NCI-H748 treated with DMSO at 0.1 percent for 48 hours (cell line): ENCODE results near the gene SAMM50.
"Not testable (repeated sequence)": the region's sequence is repeated elsewhere in the genome, so short reads cannot be mapped to it uniquely, and the experiment has no call there.

ENCODE experiments used
- DNase-seq: peaks from one replicate; lab custom pipeline; 2025; lab: John Stamatoyannopoulos, UW

Gene SAMM50

GRCh38 chr22:44001521-44001920, 46.3 kb downstream of the SAMM50 start:
- DNase-seq, result no peak

GRCh38 chr22:44002324-44002723, 47.1 kb downstream of the SAMM50 start:
- DNase-seq, result no peak

- no peak for DNase-seq
These were observed 47.8 kb downstream of the SAMM50 start for GRCh38 chr22:44002997-44003396.

- DNase-seq, result no peak
These were observed 48.3 kb downstream of the SAMM50 start for GRCh38 chr22:44003405-44004103.

- DNase-seq, result no peak
These were observed 48.8 kb downstream of the SAMM50 start for GRCh38 chr22:44004104-44004460.

GRCh38 chr22:44005524-44005923, 50.3 kb downstream of the SAMM50 start:
- no peak for DNase-seq

- DNase-seq, result no peak
These were observed 56.9 kb downstream of the SAMM50 start for GRCh38 chr22:44012162-44012561.

GRCh38 chr22:44012591-44012990, 57.3 kb downstream of the SAMM50 start:
- DNase-seq, result no peak

GRCh38 chr22:44014241-44014640, 59.0 kb downstream of the SAMM50 start:
- no peak for DNase-seq

- not testable (repeated sequence) for DNase-seq
These were observed 61.3 kb downstream of the SAMM50 start for GRCh38 chr22:44016586-44016985.

- no peak for DNase-seq
These were observed 63.4 kb downstream of the SAMM50 start for GRCh38 chr22:44018594-44018993.

GRCh38 chr22:44019416-44019815, 64.2 kb downstream of the SAMM50 start:
- DNase-seq, result no peak

GRCh38 chr22:44019846-44020245, 64.6 kb downstream of the SAMM50 start:
- no peak for DNase-seq

- no peak for DNase-seq
These were observed 65.7 kb downstream of the SAMM50 start for GRCh38 chr22:44020981-44021380.

GRCh38 chr22:44023404-44024287, 68.4 kb downstream of the SAMM50 start:
- DNase-seq, result no peak

GRCh38 chr22:44024288-44024921, 69.2 kb downstream of the SAMM50 start, which contains the start of gene PARVB:
PARVB (plus strand) TSS chr22:44024302; CDS start chr22:44024340, 38 bp downstream.
- DNase-seq, result no peak

GRCh38 chr22:44025171-44026065, 70.2 kb downstream of the SAMM50 start:
- no peak for DNase-seq

- DNase-seq, result no peak
These were observed 70.9 kb downstream of the SAMM50 start for GRCh38 chr22:44026066-44026629.

GRCh38 chr22:44026630-44027511, 71.6 kb downstream of the SAMM50 start:
- DNase-seq, result no peak

GRCh38 chr22:44028091-44028490, 72.8 kb downstream of the SAMM50 start:
- no peak for DNase-seq
